SU-DHL-6 (cell line): ENCODE results near the gene TDRD9.

ENCODE experiments used
- H2AFZ ChIP-seq: fragments of 200-600 bp; sonication (generic); 2 replicates; pipeline ENCODE4 v1.6.1; 2014; ENCODE audit warnings: low read depth, mild to moderate bottlenecking, moderate library complexity, mixed read lengths, antibody characterized with exemption, low read length; ENCODE audit not compliant: severe bottlenecking
- H3F3A ChIP-seq: fragments of 200-600 bp; shearing (Covaris generic); 2 replicates; pipeline ENCODE4 v1.6.0; 2016; ENCODE audit warnings: antibody characterized with exemption, mild to moderate bottlenecking; ENCODE audit not compliant: insufficient read depth
- H3K27ac ChIP-seq: fragments of 200-600 bp; sonication (generic); 2 replicates; pipeline ENCODE4 v1.5.1; 2016; ENCODE audit warnings: low read depth, mild to moderate bottlenecking, low read length, moderate library complexity, mixed read lengths
- H3K27me3 ChIP-seq: fragments of 200-600 bp; sonication (generic), shearing (Covaris generic); 2 replicates; pipeline ENCODE4 v1.6.0; 2014; ENCODE audit warnings: mild to moderate bottlenecking, low read length
- H3K36me3 ChIP-seq: fragments of 200-600 bp; sonication (generic); 2 replicates; pipeline ENCODE4 v1.6.1; 2014; ENCODE audit warnings: mild to moderate bottlenecking, low read length, mixed read lengths
- H3K4me2 ChIP-seq: fragments of 300-600, 200-600 bp; shearing (Covaris generic), sonication (generic); 2 replicates; pipeline ENCODE4 v1.6.0; 2014; ENCODE audit warnings: low read length, low read depth, mild to moderate bottlenecking; ENCODE audit not compliant: poor library complexity, severe bottlenecking
- H3K4me3 ChIP-seq: fragments of 200-600 bp; sonication (generic); 2 replicates; pipeline ENCODE4 v1.5.1; 2014; ENCODE audit warnings: antibody characterized with exemption, low read length, mild to moderate bottlenecking, mixed read lengths; ENCODE audit not compliant: insufficient read depth, poor library complexity, severe bottlenecking
- H3K79me2 ChIP-seq: fragments of 200-600 bp; sonication (generic); 2 replicates; pipeline ENCODE4 v1.6.1; 2014; ENCODE audit warnings: mild to moderate bottlenecking, low read length, moderate library complexity; ENCODE audit not compliant: insufficient read depth
- H3K9ac ChIP-seq: fragments of 200-600 bp; sonication (generic); 2 replicates; pipeline ENCODE4 v1.7.0; 2014; ENCODE audit warnings: mild to moderate bottlenecking, low read length
- H3K9me2 ChIP-seq: fragments of 200-600 bp; sonication (generic); replicated peaks from 2 replicates; pipeline ENCODE4 v1.6.1; 2014; ENCODE audit warnings: low read length; ENCODE audit not compliant: insufficient read depth
- H3K9me3 ChIP-seq: fragments of 200-600 bp; sonication (generic); 2 replicates; pipeline ENCODE4 v1.6.1; 2014; ENCODE audit warnings: low read length, mixed read lengths; ENCODE audit not compliant: insufficient read depth
- H4K20me1 ChIP-seq: fragments of 200-600 bp; sonication (generic); 2 replicates; pipeline ENCODE4 v1.6.1; 2014; ENCODE audit warnings: low read depth, mild to moderate bottlenecking, antibody characterized with exemption, low read length, moderate library complexity, mixed read lengths
- EZH2phosphoT487 ChIP-seq: fragments of 200-600 bp; sonication (generic), shearing (Covaris generic); conservative IDR thresholded peaks from 2 replicates; pipeline ENCODE4 v1.6.1; 2018; ENCODE audit warnings: mild to moderate bottlenecking, antibody characterized with exemption, low read length, moderate library complexity, mixed read lengths
- TF ChIP-seq, protein P1 (sequence below): fragments of 200-600 bp; sonication (generic); IDR thresholded peaks from one replicate; pipeline ENCODE4 v1.5.1; 2017; ENCODE audit warnings: antibody characterized with exemption, mild to moderate bottlenecking, low read length, moderate library complexity; ENCODE audit not compliant: insufficient read depth, poor library complexity, severe bottlenecking

TDRD9 gene

DNA sequence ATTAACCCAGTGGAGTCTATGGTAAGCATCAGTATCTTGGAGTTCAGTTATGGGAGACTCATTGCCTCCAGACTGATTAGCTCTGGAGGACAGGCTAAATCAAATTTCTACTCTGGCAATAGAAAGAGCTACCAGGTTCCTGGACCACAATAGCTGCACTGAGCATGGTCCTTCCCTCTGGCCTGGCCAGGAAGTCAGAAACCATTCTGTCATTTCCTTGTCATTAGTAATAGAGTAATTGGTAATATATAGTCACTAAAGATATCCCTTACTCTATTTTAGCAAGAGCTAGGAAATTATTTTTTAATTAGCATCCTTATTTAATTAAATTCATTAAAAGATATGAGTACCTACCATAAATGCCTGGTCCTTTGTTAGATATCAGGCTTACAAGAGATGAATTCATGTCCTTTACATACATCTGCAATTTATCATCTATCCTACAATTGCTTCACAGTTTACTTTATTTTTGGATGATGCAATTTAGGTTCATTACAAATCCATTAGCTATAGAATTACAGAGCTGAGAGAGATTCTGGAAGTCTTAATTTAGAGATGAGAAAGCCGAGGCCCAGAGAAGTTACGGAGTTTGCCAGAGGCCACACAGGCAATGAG lies 23.7 kb upstream of the TDRD9 start:
- Histone ChIP-seq H3K27ac (no peak overlapping the region), H2AFZ (no peak overlapping the region), H3K4me2 (no peak overlapping the region), H3K36me3 (no peaks in the 10 kb centered on the region), H3K4me3 (no peak overlapping the region), H3F3A (no peaks in the 10 kb centered on the region), H4K20me1 (no peaks in the 10 kb centered on the region), H3K27me3 (no peaks in the 10 kb centered on the region), H3K9me2 (no peaks in the 10 kb centered on the region), H3K9me3 (no peaks in the 10 kb centered on the region), H3K9ac (no peak overlapping the region), H3K79me2 (no peaks in the 10 kb centered on the region)
- no peak for TF ChIP-seq EZH2phosphoT487
- TF ChIP-seq, protein P1, sequence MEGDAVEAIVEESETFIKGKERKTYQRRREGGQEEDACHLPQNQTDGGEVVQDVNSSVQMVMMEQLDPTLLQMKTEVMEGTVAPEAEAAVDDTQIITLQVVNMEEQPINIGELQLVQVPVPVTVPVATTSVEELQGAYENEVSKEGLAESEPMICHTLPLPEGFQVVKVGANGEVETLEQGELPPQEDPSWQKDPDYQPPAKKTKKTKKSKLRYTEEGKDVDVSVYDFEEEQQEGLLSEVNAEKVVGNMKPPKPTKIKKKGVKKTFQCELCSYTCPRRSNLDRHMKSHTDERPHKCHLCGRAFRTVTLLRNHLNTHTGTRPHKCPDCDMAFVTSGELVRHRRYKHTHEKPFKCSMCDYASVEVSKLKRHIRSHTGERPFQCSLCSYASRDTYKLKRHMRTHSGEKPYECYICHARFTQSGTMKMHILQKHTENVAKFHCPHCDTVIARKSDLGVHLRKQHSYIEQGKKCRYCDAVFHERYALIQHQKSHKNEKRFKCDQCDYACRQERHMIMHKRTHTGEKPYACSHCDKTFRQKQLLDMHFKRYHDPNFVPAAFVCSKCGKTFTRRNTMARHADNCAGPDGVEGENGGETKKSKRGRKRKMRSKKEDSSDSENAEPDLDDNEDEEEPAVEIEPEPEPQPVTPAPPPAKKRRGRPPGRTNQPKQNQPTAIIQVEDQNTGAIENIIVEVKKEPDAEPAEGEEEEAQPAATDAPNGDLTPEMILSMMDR = no peak

DNA sequence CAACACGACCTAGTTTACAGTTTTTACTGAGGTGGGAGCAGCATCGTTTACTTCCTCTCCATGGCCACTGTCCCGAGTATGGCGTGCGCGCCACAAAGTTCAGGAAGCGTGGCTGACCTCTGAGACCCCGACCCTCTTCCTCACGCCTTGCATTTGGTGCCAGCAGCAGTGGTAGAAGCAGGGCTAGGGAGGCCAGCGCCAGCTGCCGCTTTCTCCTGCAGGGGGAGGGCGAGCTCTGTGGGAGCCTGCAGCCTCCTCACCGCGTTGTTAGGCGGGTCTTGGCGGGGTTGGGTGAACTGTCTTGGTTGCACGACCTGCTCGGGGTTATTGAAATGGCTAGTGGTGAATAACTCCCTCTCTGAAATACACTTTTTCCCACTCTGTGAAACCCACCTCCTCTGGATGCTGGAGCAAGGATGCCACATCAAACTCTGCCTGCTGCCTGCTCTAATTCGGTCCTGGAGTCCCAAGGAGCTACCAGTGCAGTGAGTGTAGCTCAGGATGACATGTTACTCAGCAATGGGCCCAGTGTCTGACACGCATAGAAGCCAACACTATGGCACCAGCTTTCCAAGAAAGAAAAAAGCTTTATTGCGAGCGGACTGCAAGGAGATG lies 22.3 kb upstream of the TDRD9 start:
- no peaks in the 10 kb centered on the region for H3K27me3 ChIP-seq
- H3K4me2 ChIP-seq = no peak overlapping the region
- no peak overlapping the region for H3K4me3 ChIP-seq

DNA sequence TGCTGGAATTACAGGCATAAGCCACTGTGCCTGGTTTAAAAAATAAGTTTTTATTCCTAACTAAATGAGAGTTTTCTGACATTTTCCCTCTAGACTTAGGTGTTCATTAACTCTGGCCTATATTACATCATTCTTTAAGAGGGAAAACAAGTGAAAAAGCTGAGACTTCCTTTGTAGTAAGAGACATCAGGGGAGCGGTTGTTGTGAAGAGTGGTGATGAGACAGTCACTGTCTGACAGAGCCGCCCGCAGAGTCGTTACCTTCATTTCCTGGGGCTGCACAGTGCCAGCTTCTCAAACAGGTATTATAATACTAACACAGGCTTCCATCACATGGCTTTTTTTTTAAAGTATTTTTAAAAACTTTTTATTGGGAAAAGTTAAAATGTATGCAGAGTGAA lies 19.7 kb upstream of the TDRD9 start:
- Histone ChIP-seq H3K9ac (no peak overlapping the region), H3K27me3 (no peaks in the 10 kb centered on the region), H3F3A (no peaks in the 10 kb centered on the region), H3K9me2 (no peaks in the 10 kb centered on the region), H3K27ac (no peak overlapping the region), H3K4me2 (no peak overlapping the region), H2AFZ (no peak overlapping the region), H3K9me3 (no peaks in the 10 kb centered on the region), H3K4me3 (no peak overlapping the region), H4K20me1 (no peaks in the 10 kb centered on the region), H3K79me2 (no peaks in the 10 kb centered on the region), H3K36me3 (peaks cover 2% of the 10 kb centered on the region; the same call in 1 of the 2 replicates)
- no peak for TF ChIP-seq EZH2phosphoT487
- TF ChIP-seq, protein P1 = no peak

More for the DNA sequence above, 22.3 kb upstream of the TDRD9 start:
- H4K20me1 ChIP-seq = no peaks in the 10 kb centered on the region
- no peak overlapping the region for H3K27ac ChIP-seq
- no peak overlapping the region for H2AFZ ChIP-seq
- no peak for TF ChIP-seq EZH2phosphoT487
- TF ChIP-seq, protein P1 = no peak
- H3K79me2 ChIP-seq = no peaks in the 10 kb centered on the region
- no peaks in the 10 kb centered on the region for H3K9me2 ChIP-seq
- no peaks in the 10 kb centered on the region for H3K36me3 ChIP-seq
- H3K9ac ChIP-seq = no peak overlapping the region
- no peaks in the 10 kb centered on the region for H3K9me3 ChIP-seq
- H3F3A ChIP-seq = no peaks in the 10 kb centered on the region
